GM21529 (cell line): ENCODE results near the gene GHRH.

ENCODE experiments used
- ATAC-seq: cut with Tn5 transposase; IDR thresholded peaks from one replicate; pipeline ENCODE4 v1.9.1; 2021; ENCODE audit not compliant: unreplicated experiment

Gene GHRH

GRCh38 chr20:37238935-37239451, 22.6 kb downstream of the GHRH start:
- no peak for ATAC-seq

GRCh38 chr20:37238426-37238825, 23.2 kb downstream of the GHRH start:
- ATAC-seq: no peak

- ATAC-seq: no peak
Measured at GRCh38 chr20:37237656-37238055, 24.0 kb downstream of the GHRH start.

- ATAC-seq: no peak
Measured at GRCh38 chr20:37236462-37236861, 25.2 kb downstream of the GHRH start.

- ATAC-seq: no peak
Measured at GRCh38 chr20:37235065-37235464, 26.5 kb downstream of the GHRH start.

GRCh38 chr20:37234254-37234581, 27.4 kb downstream of the GHRH start:
- no peak for ATAC-seq

- no peak for ATAC-seq
Measured at GRCh38 chr20:37233548-37234253, 27.9 kb downstream of the GHRH start.

- ATAC-seq: no peak
Measured at GRCh38 chr20:37231947-37232630, 29.5 kb downstream of the GHRH start.

- ATAC-seq: no peak
Measured at GRCh38 chr20:37230200-37230599, 31.4 kb downstream of the GHRH start.

- ATAC-seq: no peak
Measured at GRCh38 chr20:37229357-37229756, 32.3 kb downstream of the GHRH start.

GRCh38 chr20:37228656-37229055, 33.0 kb downstream of the GHRH start:
- ATAC-seq: no peak

- ATAC-seq: no peak
Measured at GRCh38 chr20:37228082-37228481, 33.5 kb downstream of the GHRH start.

- no peak for ATAC-seq
Measured at GRCh38 chr20:37226889-37227288, 34.7 kb downstream of the GHRH start.

- no peak for ATAC-seq
Measured at GRCh38 chr20:37225146-37225545, 36.5 kb downstream of the GHRH start.

- no peak for ATAC-seq
Measured at GRCh38 chr20:37223053-37223452, 38.6 kb downstream of the GHRH start.

- no peak for ATAC-seq
Measured at GRCh38 chr20:37222086-37222485, 39.5 kb downstream of the GHRH start.

GRCh38 chr20:37220731-37221130, 40.9 kb downstream of the GHRH start:
- no peak for ATAC-seq

- no peak for ATAC-seq
Measured at GRCh38 chr20:37219751-37220668, 41.6 kb downstream of the GHRH start.

- ATAC-seq: no peak
Measured at GRCh38 chr20:37218976-37219375, 42.6 kb downstream of the GHRH start.

GRCh38 chr20:37218441-37218840, 43.2 kb downstream of the GHRH start:
- no peak for ATAC-seq

GRCh38 chr20:37209661-37210314, 51.8 kb downstream of the GHRH start:
- ATAC-seq: no peak
